Left ventricle myocardium inferior (tissue), 1 donor: Measurements from ENCODE around the gene TPRG1. TPM values are rescaled to one million over a fixed set of nuclear protein-coding genes. Genes with fewer than 3 reads are reported as not detected.

ENCODE experiments used
- DNase-seq: peaks from one replicate; pipeline ENCODE4 v3.0.0-alpha.2; 2020
- H3K27ac ChIP-seq: fragments of 200-600 bp; replicated peaks from 2 replicates; pipeline ENCODE4 v1.8.0; 2021
- H3K27me3 ChIP-seq: fragments of 200-600 bp; 2 replicates; pipeline ENCODE4 v1.8.0; 2021; ENCODE audit warnings: low read depth
- H3K36me3 ChIP-seq: fragments of 200-600 bp; 2 replicates; pipeline ENCODE4 v1.8.0; 2021
- H3K4me1 ChIP-seq: fragments of 200-600 bp; 2 replicates; pipeline ENCODE4 v1.8.0; 2021
- H3K4me3 ChIP-seq: fragments of 200-600 bp; 2 replicates; pipeline ENCODE4 v1.8.0; 2021; ENCODE audit warnings: mild to moderate bottlenecking, moderate library complexity
- H3K9me3 ChIP-seq: fragments of 200-600 bp; replicated peaks from 2 replicates; pipeline ENCODE4 v1.8.0; 2021
- intact Hi-C: fragments of 100-400 bp; cut with micrococcal nuclease; formaldehyde crosslinking; loops from one replicate; pipeline ENCODE4 v1.11.0; 2022
- long read RNA-seq: library from polyadenylated mRNA; unstranded; transcript quantifications from one replicate; pipeline ENCODE4 v2.0.0, GENCODE V29; 2021
- total RNA-seq: library from RNA; stranded (reverse); fragmentation: NEBNext Ultra II Directional; extraction: Animal tissue kit (Norgen Biotek cat#: 25700); gene quantifications from one replicate; pipeline ENCODE4 v1.2.1, GENCODE V29; 2021
- TF ChIP-seq, protein P1 (sequence below): fragments of 200-600 bp; IDR thresholded peaks from 2 replicates; pipeline ENCODE4 v1.8.0; 2021; ENCODE audit warnings: antibody characterized with exemption, mild to moderate bottlenecking, borderline replicate concordance
- donor health status: DM: no; HTN: yes; CAD: no; lungs with severe emphysema.

Gene TPRG1, protein sequence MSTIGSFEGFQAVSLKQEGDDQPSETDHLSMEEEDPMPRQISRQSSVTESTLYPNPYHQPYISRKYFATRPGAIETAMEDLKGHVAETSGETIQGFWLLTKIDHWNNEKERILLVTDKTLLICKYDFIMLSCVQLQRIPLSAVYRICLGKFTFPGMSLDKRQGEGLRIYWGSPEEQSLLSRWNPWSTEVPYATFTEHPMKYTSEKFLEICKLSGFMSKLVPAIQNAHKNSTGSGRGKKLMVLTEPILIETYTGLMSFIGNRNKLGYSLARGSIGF
- 1.5 TPM for total RNA-seq
- long read RNA-seq: 0 reads

DNA sequence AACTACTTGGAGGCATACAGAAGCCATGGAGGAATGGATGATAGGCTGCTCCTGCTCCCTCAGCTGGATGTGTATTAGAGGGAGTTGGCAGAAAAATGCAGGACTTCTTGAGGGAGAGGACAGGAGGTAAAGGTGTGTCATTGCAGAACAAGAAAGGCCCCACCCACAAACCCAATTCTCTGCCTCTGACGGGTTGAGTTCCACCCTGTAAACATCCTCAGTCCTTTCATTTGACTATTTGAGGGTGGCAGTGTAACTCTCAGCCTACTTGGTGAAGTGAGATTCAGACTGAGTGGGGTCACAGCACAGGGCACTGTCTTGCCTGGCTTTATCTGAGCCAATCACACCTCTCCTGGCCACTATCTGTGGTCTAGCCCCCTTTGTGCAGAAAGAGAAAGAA lies at the start of gene TPRG1:
TSS of gene TPRG1 (plus strand) at position 265 of the 400 bp plus-strand sequence. CDS start 35,414 bp downstream, outside the sequence.
- Histone ChIP-seq H3K36me3 (no peaks in the 10 kb centered on the region), H3K4me1 (no peaks in the 10 kb centered on the region), H3K27me3 (no peaks in the 10 kb centered on the region), H3K27ac (no peak within 1 kb of the TSS), H3K9me3 (no peaks in the 10 kb centered on the region), H3K4me3 (no peak within 1 kb of the TSS)
- intact Hi-C loops: no loop called here
- no peak for DNase-seq
- TF ChIP-seq, protein P1, sequence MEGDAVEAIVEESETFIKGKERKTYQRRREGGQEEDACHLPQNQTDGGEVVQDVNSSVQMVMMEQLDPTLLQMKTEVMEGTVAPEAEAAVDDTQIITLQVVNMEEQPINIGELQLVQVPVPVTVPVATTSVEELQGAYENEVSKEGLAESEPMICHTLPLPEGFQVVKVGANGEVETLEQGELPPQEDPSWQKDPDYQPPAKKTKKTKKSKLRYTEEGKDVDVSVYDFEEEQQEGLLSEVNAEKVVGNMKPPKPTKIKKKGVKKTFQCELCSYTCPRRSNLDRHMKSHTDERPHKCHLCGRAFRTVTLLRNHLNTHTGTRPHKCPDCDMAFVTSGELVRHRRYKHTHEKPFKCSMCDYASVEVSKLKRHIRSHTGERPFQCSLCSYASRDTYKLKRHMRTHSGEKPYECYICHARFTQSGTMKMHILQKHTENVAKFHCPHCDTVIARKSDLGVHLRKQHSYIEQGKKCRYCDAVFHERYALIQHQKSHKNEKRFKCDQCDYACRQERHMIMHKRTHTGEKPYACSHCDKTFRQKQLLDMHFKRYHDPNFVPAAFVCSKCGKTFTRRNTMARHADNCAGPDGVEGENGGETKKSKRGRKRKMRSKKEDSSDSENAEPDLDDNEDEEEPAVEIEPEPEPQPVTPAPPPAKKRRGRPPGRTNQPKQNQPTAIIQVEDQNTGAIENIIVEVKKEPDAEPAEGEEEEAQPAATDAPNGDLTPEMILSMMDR: no peak

DNA sequence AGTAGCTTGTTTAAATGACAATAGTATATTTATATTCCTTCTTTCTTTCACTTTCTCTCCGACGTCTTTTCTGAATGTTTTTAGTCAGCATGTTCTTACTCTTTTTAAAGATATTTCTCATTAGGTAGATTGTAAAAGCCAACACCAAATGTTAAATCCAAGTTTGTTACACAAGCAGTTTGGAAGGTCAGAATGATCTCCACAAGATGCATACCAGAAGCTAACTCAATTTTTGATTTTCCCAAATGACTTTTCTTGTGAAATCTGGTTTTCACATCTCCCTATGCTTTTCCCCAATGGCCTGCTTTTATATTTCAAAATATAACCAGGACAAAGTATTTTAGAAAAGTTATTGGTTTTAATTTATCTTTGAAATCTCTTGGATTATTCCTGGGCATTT lies 49.7 kb upstream of the TPRG1 start:
- peak overlapping the region; percentile 76 for H3K27ac ChIP-seq
- peaks cover 5% of the 10 kb centered on the region for H3K9me3 ChIP-seq
- no peaks in the 10 kb centered on the region for H3K27me3 ChIP-seq
- DNase-seq: no peak
- H3K4me1 ChIP-seq: peaks cover 22% of the 10 kb centered on the region
- H3K36me3 ChIP-seq: no peaks in the 10 kb centered on the region
- peak overlapping the region; percentile 0 for H3K4me3 ChIP-seq
- TF ChIP-seq, protein P1: no peak
- intact Hi-C loops: no loop called here

DNA sequence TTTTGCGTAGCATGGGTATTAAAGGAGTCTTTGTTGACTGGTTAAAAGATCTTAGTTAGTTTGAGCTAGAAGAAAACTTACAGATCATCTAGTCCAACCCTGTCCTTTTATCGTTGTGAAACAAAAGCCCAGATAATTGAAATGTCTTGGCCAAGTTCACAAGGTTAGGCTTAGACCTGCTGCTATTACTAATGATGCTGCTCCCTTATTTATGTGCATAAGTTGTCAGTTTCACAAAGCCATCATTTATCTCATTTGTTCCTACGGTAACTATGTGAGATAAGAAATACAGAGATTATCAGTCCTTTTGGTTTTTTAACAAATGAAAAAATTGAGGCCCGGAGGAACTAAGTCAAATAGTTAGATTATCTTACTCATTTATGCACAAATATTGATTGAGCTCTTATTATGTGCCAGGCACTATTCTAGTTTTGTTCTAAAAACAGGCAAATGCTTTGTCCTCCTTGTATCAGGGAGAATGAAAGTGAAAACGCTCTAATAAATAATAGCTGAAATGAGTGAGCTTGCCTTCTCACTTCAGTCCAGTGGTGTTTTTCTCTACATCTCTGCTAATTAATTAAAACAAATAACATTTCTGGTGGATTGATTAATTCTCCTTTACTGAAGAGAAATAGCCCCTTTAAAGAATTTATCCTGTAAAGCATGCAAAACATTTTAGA lies 49.1 kb upstream of the TPRG1 start:
- Histone ChIP-seq H3K4me3 (peak overlapping the region; percentile 0), H3K4me1 (peaks cover 22% of the 10 kb centered on the region), H3K27me3 (no peaks in the 10 kb centered on the region), H3K36me3 (no peaks in the 10 kb centered on the region), H3K9me3 (peaks cover 5% of the 10 kb centered on the region), H3K27ac (peak overlapping the region; percentile 76)
- TF ChIP-seq, protein P1: no peak
- intact Hi-C loops: no loop called here
- DNase-seq: no peak

DNA sequence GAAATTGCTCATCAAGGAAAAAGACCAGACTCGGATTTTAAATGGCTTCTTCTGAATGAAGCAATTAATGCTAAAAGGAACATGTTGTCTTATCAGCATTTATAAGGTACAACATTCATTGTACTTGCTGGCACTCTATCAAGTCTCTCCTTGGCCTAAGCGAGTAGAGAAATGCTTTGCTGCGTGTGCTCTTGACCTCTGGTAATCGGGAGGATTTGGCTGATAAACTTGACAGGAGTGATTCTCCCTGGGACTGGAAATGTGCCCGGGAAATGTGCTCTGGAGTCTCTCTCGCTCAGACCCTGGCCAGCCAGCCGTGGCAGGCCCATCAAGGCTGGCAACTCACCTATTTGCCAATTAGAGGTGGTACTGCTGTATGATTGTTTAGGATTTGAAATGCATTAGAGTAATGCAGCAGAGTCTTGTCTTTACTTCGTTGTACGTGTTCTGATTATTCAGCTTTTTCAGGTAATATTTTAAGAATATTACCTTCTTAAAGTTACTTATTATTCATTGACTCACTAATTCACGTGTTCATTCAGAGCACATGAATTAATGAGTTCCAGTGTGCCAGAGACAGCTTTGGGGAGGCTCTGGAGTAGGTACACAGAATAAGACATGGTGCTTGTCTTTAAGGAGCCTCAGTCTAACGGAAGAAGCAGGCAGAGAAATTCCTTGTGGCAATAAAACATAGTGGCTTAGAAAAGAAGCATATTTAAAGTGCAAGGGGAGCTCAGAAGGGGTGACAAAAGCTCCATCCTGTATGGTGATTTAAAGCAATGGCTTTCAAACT lies 48.0 kb upstream of the TPRG1 start:
- Histone ChIP-seq H3K9me3 (peaks cover 5% of the 10 kb centered on the region), H3K27me3 (no peaks in the 10 kb centered on the region), H3K36me3 (no peaks in the 10 kb centered on the region), H3K4me1 (peaks cover 22% of the 10 kb centered on the region), H3K27ac (peak overlapping the region; percentile 76), H3K4me3 (no peak overlapping the region)
- peak; percentile 64 for DNase-seq
- intact Hi-C loops: no loop called here
- TF ChIP-seq, protein P1: no peak

DNA sequence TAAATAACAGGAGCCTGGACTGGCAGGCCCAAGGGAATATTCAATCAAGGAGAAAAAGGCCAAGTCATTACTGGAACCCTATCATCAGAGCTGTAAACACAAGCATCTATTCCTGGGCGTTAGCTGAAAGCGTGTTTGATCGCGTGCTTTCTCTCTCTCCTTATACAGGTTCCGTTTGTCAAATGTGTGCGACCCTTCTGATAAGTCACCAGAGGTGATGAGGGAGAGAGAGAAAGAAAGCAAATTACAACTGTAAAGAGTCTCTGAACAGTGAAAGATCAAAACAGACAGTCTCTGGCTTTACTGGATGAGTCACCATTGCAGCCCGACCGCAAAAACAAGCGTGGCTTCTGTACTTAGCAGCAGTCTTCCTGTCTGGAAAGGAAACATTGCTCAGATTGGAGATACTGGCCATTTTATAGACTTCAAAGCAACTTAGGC lies 39.5 kb upstream of the TPRG1 start:
- no peaks in the 10 kb centered on the region for H3K36me3 ChIP-seq
- H3K4me1 ChIP-seq: peaks cover 9% of the 10 kb centered on the region
- no peak overlapping the region for H3K4me3 ChIP-seq
- no peaks in the 10 kb centered on the region for H3K27me3 ChIP-seq
- TF ChIP-seq, protein P1: no peak
- H3K27ac ChIP-seq: peak overlapping the region; percentile 39
- DNase-seq: peak; percentile 29
- no peaks in the 10 kb centered on the region for H3K9me3 ChIP-seq
- intact Hi-C loops: loop anchor here (10.0 kb wide), 1 partner anchor 1397 kb away; no protein-coding TSS in a partner anchor
